HG02588 (cell line): ENCODE results near the gene MED25.
"Not testable (repeated sequence)": the region's sequence is repeated elsewhere in the genome, so short reads cannot be mapped to it uniquely, and the experiment has no call there.

ENCODE experiments used
- ATAC-seq: cut with Tn5 transposase; IDR thresholded peaks from one replicate; pipeline ENCODE4 v1.9.1; 2021; ENCODE audit warnings: mild to moderate bottlenecking, moderate library complexity; ENCODE audit not compliant: unreplicated experiment

Gene MED25

GRCh38 chr19:49812997-49813861 lies 4.9 kb upstream of the MED25 start, which contains the start of gene FUZ:
Gene FUZ, minus strand, starts transcription at chr19:49813292. Its CDS starts 186 bp downstream, at chr19:49813106.
- ATAC-seq, result peak; percentile 56

GRCh38 chr19:49814010-49814409 lies 4.1 kb upstream of the MED25 start:
- ATAC-seq, result no peak

GRCh38 chr19:49816590-49816989 lies 1.5 kb upstream of the MED25 start:
- ATAC-seq, result no peak

- ATAC-seq, result no peak
Observed at GRCh38 chr19:49818649-49819370, 721 bp downstream of the MED25 start.

GRCh38 chr19:49819452-49820115 lies 1.5 kb downstream of the MED25 start:
- ATAC-seq, result not testable (repeated sequence)

- ATAC-seq, result no peak
Observed at GRCh38 chr19:49820125-49820524, 2.0 kb downstream of the MED25 start.

- ATAC-seq, result no peak
Observed at GRCh38 chr19:49823472-49823871, 5.4 kb downstream of the MED25 start.

GRCh38 chr19:49824662-49825061 lies 6.6 kb downstream of the MED25 start:
- no peak for ATAC-seq

GRCh38 chr19:49827034-49827433 lies 8.9 kb downstream of the MED25 start:
- ATAC-seq, result no peak

GRCh38 chr19:49829200-49829599 lies 11.1 kb downstream of the MED25 start:
- ATAC-seq, result no peak

- ATAC-seq, result no peak
Observed at GRCh38 chr19:49829721-49830120, 11.6 kb downstream of the MED25 start.

GRCh38 chr19:49830766-49831165 lies 12.7 kb downstream of the MED25 start:
- no peak for ATAC-seq

- no peak for ATAC-seq
Observed at GRCh38 chr19:49831592-49831991, 13.5 kb downstream of the MED25 start.

- ATAC-seq, result no peak
Observed at GRCh38 chr19:49832556-49832955, 14.5 kb downstream of the MED25 start.

- no peak for ATAC-seq
Observed at GRCh38 chr19:49833599-49833998, 15.5 kb downstream of the MED25 start.

- no peak for ATAC-seq
Observed at GRCh38 chr19:49835562-49835961, 17.5 kb downstream of the MED25 start.

- no peak for ATAC-seq
Observed at GRCh38 chr19:49836176-49837008, 18.3 kb downstream of the MED25 start.

- ATAC-seq, result no peak
Observed at GRCh38 chr19:49837009-49837310, 18.9 kb downstream of the MED25 start.

- no peak for ATAC-seq
Observed at GRCh38 chr19:49837425-49837824, 19.3 kb downstream of the MED25 start.

GRCh38 chr19:49838885-49839588 lies 20.9 kb downstream of the MED25 start:
- ATAC-seq, result no peak
